GM21576 (cell line): ENCODE results near the gene RBPJL.

ENCODE experiments used
- ATAC-seq: cut with Tn5 transposase; IDR thresholded peaks from one replicate; pipeline ENCODE4 v1.9.1; 2021; ENCODE audit warnings: mild to moderate bottlenecking, moderate library complexity; ENCODE audit not compliant: unreplicated experiment

Gene RBPJL

GRCh38 chr20:45293041-45294002 is 13.3 kb upstream of the RBPJL start:
- ATAC-seq = no peak

- ATAC-seq = no peak
Observed at GRCh38 chr20:45294003-45294368, 12.7 kb upstream of the RBPJL start.

GRCh38 chr20:45294659-45295058 is 12.0 kb upstream of the RBPJL start:
- no peak for ATAC-seq

GRCh38 chr20:45297786-45298497 is 8.7 kb upstream of the RBPJL start:
- no peak for ATAC-seq

- no peak for ATAC-seq
Observed at GRCh38 chr20:45299786-45300185, 6.9 kb upstream of the RBPJL start.

- ATAC-seq = no peak
Observed at GRCh38 chr20:45300961-45301360, 5.7 kb upstream of the RBPJL start.

- ATAC-seq = no peak
Observed at GRCh38 chr20:45301824-45302271, 4.8 kb upstream of the RBPJL start.

GRCh38 chr20:45303586-45304463 is 2.8 kb upstream of the RBPJL start:
- ATAC-seq = no peak

GRCh38 chr20:45304464-45304999 is 2.1 kb upstream of the RBPJL start:
- ATAC-seq = no peak

GRCh38 chr20:45305262-45305661 is 1.4 kb upstream of the RBPJL start:
- ATAC-seq = no peak

GRCh38 chr20:45307076-45307640 is 518 bp downstream of the RBPJL start:
- no peak for ATAC-seq

- ATAC-seq = no peak
Observed at GRCh38 chr20:45308117-45308778, 1.6 kb downstream of the RBPJL start, which contains the start of gene MATN4. Gene MATN4 (minus strand): TSS chr20:45308299. CDS start chr20:45305582, 2,717 bp downstream.

- no peak for ATAC-seq
Observed at GRCh38 chr20:45309075-45309474, 2.4 kb downstream of the RBPJL start.

GRCh38 chr20:45311589-45312211 is 5.1 kb downstream of the RBPJL start:
- ATAC-seq = no peak

- ATAC-seq = no peak
Observed at GRCh38 chr20:45312241-45312640, 5.6 kb downstream of the RBPJL start.

- no peak for ATAC-seq
Observed at GRCh38 chr20:45313065-45313695, 6.5 kb downstream of the RBPJL start.

GRCh38 chr20:45313943-45314342 is 7.3 kb downstream of the RBPJL start:
- ATAC-seq = no peak

GRCh38 chr20:45315672-45316071 is 9.0 kb downstream of the RBPJL start:
- ATAC-seq = no peak
